Measurements from ENCODE around the gene TLCD2.

- TF ChIP-seq, protein P1, sequence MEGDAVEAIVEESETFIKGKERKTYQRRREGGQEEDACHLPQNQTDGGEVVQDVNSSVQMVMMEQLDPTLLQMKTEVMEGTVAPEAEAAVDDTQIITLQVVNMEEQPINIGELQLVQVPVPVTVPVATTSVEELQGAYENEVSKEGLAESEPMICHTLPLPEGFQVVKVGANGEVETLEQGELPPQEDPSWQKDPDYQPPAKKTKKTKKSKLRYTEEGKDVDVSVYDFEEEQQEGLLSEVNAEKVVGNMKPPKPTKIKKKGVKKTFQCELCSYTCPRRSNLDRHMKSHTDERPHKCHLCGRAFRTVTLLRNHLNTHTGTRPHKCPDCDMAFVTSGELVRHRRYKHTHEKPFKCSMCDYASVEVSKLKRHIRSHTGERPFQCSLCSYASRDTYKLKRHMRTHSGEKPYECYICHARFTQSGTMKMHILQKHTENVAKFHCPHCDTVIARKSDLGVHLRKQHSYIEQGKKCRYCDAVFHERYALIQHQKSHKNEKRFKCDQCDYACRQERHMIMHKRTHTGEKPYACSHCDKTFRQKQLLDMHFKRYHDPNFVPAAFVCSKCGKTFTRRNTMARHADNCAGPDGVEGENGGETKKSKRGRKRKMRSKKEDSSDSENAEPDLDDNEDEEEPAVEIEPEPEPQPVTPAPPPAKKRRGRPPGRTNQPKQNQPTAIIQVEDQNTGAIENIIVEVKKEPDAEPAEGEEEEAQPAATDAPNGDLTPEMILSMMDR (IDR thresholded peaks at IDR 0.05) = no peak
- TF ChIP-seq POLR2A (IDR thresholded peaks at IDR 0.05) = no peak
These were observed 26.7 kb downstream of the TLCD2 start for GRCh38 chr17:1683459-1683858.

Data from heart left ventricle (tissue), 13 donors.